ENCODE results near the gene FAM168A.

FAM168A gene

GRCh38 chr11:73563539-73564200 lies 34.2 kb downstream of the FAM168A start:
- Histone ChIP-seq H3K36me3 (replicated peaks; ENCODE audit: insufficient read depth, low read length) (no peaks in the 10 kb centered on the region), H2AFZ (ENCODE audit: low read length) (no peak overlapping the region), H4K20me1 (ENCODE audit: insufficient read depth, low read length) (no peaks in the 10 kb centered on the region), H3K9me2 (replicated peaks; ENCODE audit: insufficient read depth, low read length) (no peaks in the 10 kb centered on the region), H3K27me3 (replicated peaks; ENCODE audit: insufficient read depth, low read length) (no peaks in the 10 kb centered on the region), H3F3A (ENCODE audit: insufficient read depth, low read length) (no peaks in the 10 kb centered on the region), H3K4me1 (ENCODE audit: low read length) (no peaks in the 10 kb centered on the region), H3K9me3 (replicated peaks; ENCODE audit: insufficient read depth, low read length) (no peaks in the 10 kb centered on the region), H3K27ac (ENCODE audit: low read length) (no peak overlapping the region), H3K9ac (ENCODE audit: low read length) (no peak overlapping the region), H3K79me2 (ENCODE audit: low read length) (no peaks in the 10 kb centered on the region), H3K4me2 (ENCODE audit: low read depth, low read length) (no peak overlapping the region), H3K4me3 (ENCODE audit: low read length) (no peak overlapping the region)
- DNase-seq = no peak
- TF ChIP-seq EZH2phosphoT487 (IDR thresholded peaks at IDR 0.05; ENCODE audit: low read length) (no peak), CTCF (IDR thresholded peaks at IDR 0.05; ENCODE audit: low read length) (no peak), EZH2 (optimal IDR thresholded peaks at IDR 0.05; ENCODE audit: low read depth, low read length) (no peak)

- no peak for DNase-seq
- no peaks in the 10 kb centered on the region for H3K9me3 ChIP-seq (replicated peaks; ENCODE audit: insufficient read depth, low read length)
- H3K36me3 ChIP-seq (replicated peaks; ENCODE audit: insufficient read depth, low read length) = no peaks in the 10 kb centered on the region
- no peak overlapping the region for H3K4me2 ChIP-seq (ENCODE audit: low read depth, low read length)
- no peak overlapping the region for H3K4me3 ChIP-seq (ENCODE audit: low read length)
- H3K9ac ChIP-seq (ENCODE audit: low read length) = no peak overlapping the region
- no peaks in the 10 kb centered on the region for H3K79me2 ChIP-seq (ENCODE audit: low read length)
- H3F3A ChIP-seq (ENCODE audit: insufficient read depth, low read length) = no peaks in the 10 kb centered on the region
- H3K27ac ChIP-seq (ENCODE audit: low read length) = no peak overlapping the region
- no peak overlapping the region for H2AFZ ChIP-seq (ENCODE audit: low read length)
- no peak for TF ChIP-seq EZH2 (optimal IDR thresholded peaks at IDR 0.05; ENCODE audit: low read depth, low read length)
- no peak for TF ChIP-seq CTCF (IDR thresholded peaks at IDR 0.05; ENCODE audit: low read length)
- no peak for TF ChIP-seq EZH2phosphoT487 (IDR thresholded peaks at IDR 0.05; ENCODE audit: low read length)
- no peaks in the 10 kb centered on the region for H4K20me1 ChIP-seq (ENCODE audit: insufficient read depth, low read length)
- H3K4me1 ChIP-seq (ENCODE audit: low read length) = no peaks in the 10 kb centered on the region
- H3K27me3 ChIP-seq (replicated peaks; ENCODE audit: insufficient read depth, low read length) = no peaks in the 10 kb centered on the region
- no peaks in the 10 kb centered on the region for H3K9me2 ChIP-seq (replicated peaks; ENCODE audit: insufficient read depth, low read length)
Measured at GRCh38 chr11:73559743-73560142, 38.2 kb downstream of the FAM168A start.

GRCh38 chr11:73556966-73557365 lies 40.9 kb downstream of the FAM168A start:
- TF ChIP-seq EZH2phosphoT487 (IDR thresholded peaks at IDR 0.05; ENCODE audit: low read length) (no peak), CTCF (IDR thresholded peaks at IDR 0.05; ENCODE audit: low read length) (no peak), EZH2 (optimal IDR thresholded peaks at IDR 0.05; ENCODE audit: low read depth, low read length) (no peak)
- H3K27me3 ChIP-seq (replicated peaks; ENCODE audit: insufficient read depth, low read length) = no peaks in the 10 kb centered on the region
- no peak overlapping the region for H3K4me2 ChIP-seq (ENCODE audit: low read depth, low read length)
- no peaks in the 10 kb centered on the region for H3K4me1 ChIP-seq (ENCODE audit: low read length)
- H3K9me3 ChIP-seq (replicated peaks; ENCODE audit: insufficient read depth, low read length) = no peaks in the 10 kb centered on the region
- no peaks in the 10 kb centered on the region for H3K36me3 ChIP-seq (replicated peaks; ENCODE audit: insufficient read depth, low read length)
- H3K79me2 ChIP-seq (ENCODE audit: low read length) = no peaks in the 10 kb centered on the region
- H4K20me1 ChIP-seq (ENCODE audit: insufficient read depth, low read length) = no peaks in the 10 kb centered on the region
- no peak overlapping the region for H2AFZ ChIP-seq (ENCODE audit: low read length)
- no peaks in the 10 kb centered on the region for H3F3A ChIP-seq (ENCODE audit: insufficient read depth, low read length)
- DNase-seq = no peak
- no peak overlapping the region for H3K9ac ChIP-seq (ENCODE audit: low read length)
- H3K27ac ChIP-seq (ENCODE audit: low read length) = no peak overlapping the region
- no peaks in the 10 kb centered on the region for H3K9me2 ChIP-seq (replicated peaks; ENCODE audit: insufficient read depth, low read length)
- H3K4me3 ChIP-seq (ENCODE audit: low read length) = no peak overlapping the region
